ENCODE results near the gene POLR3A. TPM values are rescaled to one million over a fixed set of nuclear protein-coding genes. Genes with fewer than 3 reads are reported as not detected.

The POLR3A gene
- total RNA-seq, 1 experiment from 2014 or later, result 38.0 TPM

GRCh38 chr10:78035437-78035836 lies 6.1 kb upstream of the POLR3A start:
- H3K27me3 Mint-ChIP-seq (ENCODE audit: low read depth), result no peaks in the 10 kb centered on the region
- no peak overlapping the region for H3K23ac ChIP-seq (ENCODE audit: insufficient read length, low read depth, low read length)
- peak overlapping the region; percentile 97 to 99 for H3K4me3 Mint-ChIP-seq
- H3K36me3 Mint-ChIP-seq (ENCODE audit: insufficient read depth in 1 of 3, low read depth in 3 of 3), result peaks cover 50 to 63% (median 61%) of the 10 kb centered on the region in 3 experiments
- DNase-seq, result no peak
- peaks cover 5% of the 10 kb centered on the region for H3K23me2 ChIP-seq (ENCODE audit: insufficient read length, low read depth, low read length, poor library complexity, severe bottlenecking)
- H4K20me1 ChIP-seq (ENCODE audit: control insufficient read depth, insufficient read depth, insufficient read length), result peaks cover 5% of the 10 kb centered on the region
- peaks cover 2% of the 10 kb centered on the region; the same call in 1 of the 2 replicates for H3K4me1 ChIP-seq (ENCODE audit: insufficient read depth, low read length)
- no peak for TF ChIP-seq CTCF (conservative IDR thresholded peaks at IDR 0.05)
- no peaks in the 10 kb centered on the region for H3K27me3 ChIP-seq (ENCODE audit: insufficient read depth, low read length)
- no peak overlapping the region for H2BK20ac ChIP-seq (ENCODE audit: low read depth, low read length, poor library complexity, severe bottlenecking)
- H3K4me1 Mint-ChIP-seq, result peaks cover 48 to 54% of the 10 kb centered on the region in 2 experiments
- peak overlapping the region; percentile 88 for H3K9ac ChIP-seq (ENCODE audit: extremely low read depth, insufficient read length, low read length)
- H3K4me2 ChIP-seq (ENCODE audit: insufficient read depth, insufficient read length, low read length), result peak overlapping the region; percentile 96
- peak overlapping the region in 1 of 3 experiments; percentile 96; a peak in 2 of 7 replicates for H3K27ac Mint-ChIP-seq
- H3K27ac ChIP-seq (ENCODE audit: insufficient read length, low read depth, low read length), result peak overlapping the region; percentile 33
- no CpG with 5 or more reads among the region's 5 CpGs for WGBS (ENCODE audit: extremely low coverage, insufficient read length, low lambda C conversion rate)
- H3K4ac ChIP-seq (ENCODE audit: low read depth, low read length), result no peak overlapping the region
- H4K91ac ChIP-seq (ENCODE audit: insufficient read length, low read depth, low read length), result no peak overlapping the region
- peaks cover 3% of the 10 kb centered on the region for H3K79me1 ChIP-seq (ENCODE audit: insufficient read depth, low read depth, low read length, poor library complexity, severe bottlenecking)
- H4K5ac ChIP-seq (ENCODE audit: insufficient read length, low read depth, low read length), result no peak overlapping the region
- no peak overlapping the region for H2AFZ ChIP-seq (ENCODE audit: low read length)
- no peak overlapping the region for H3T11ph ChIP-seq (ENCODE audit: low read length)
- no peak overlapping the region for H3K56ac ChIP-seq (ENCODE audit: insufficient read length, low read depth, low read length)
- no peak overlapping the region for H3K14ac ChIP-seq (ENCODE audit: insufficient read depth, low read length)
- no peak overlapping the region for H2BK120ac ChIP-seq (ENCODE audit: low read depth, low read length, poor library complexity, severe bottlenecking)
- peaks cover 26% of the 10 kb centered on the region for H3K79me2 ChIP-seq (ENCODE audit: insufficient read depth, low read length)
- no peak overlapping the region for H2BK15ac ChIP-seq (ENCODE audit: low read depth, low read length)
- no peak overlapping the region for H4K8ac ChIP-seq (replicated peaks; ENCODE audit: insufficient read length, low read depth, low read length)
- H3K18ac ChIP-seq (ENCODE audit: insufficient read length, low read depth, low read length), result no peak overlapping the region
- H2BK12ac ChIP-seq (ENCODE audit: insufficient read length, low read depth, low read length), result no peak overlapping the region
- no peaks in the 10 kb centered on the region for H3K9me3 ChIP-seq (ENCODE audit: control insufficient read depth, low read depth, low read length)
- H2AK5ac ChIP-seq (ENCODE audit: insufficient read length, low read length), result no peak overlapping the region
- no peaks in the 10 kb centered on the region; a peak in 1 of 5 replicates for H3K9me3 Mint-ChIP-seq
- H2BK5ac ChIP-seq (ENCODE audit: insufficient read length, low read length), result no peak overlapping the region
